Measurements from ENCODE around the gene COMT. TPM values are rescaled to one million over a fixed set of nuclear protein-coding genes. Genes with fewer than 3 reads are reported as not detected.

Gene COMT
- total and polyA plus RNA-seq, 9 of the 15 experiments (the other 6 are each of a cell fraction or from before 2014, with no cell fraction given), result 12.5 to 351 (median 155) TPM

DNA sequence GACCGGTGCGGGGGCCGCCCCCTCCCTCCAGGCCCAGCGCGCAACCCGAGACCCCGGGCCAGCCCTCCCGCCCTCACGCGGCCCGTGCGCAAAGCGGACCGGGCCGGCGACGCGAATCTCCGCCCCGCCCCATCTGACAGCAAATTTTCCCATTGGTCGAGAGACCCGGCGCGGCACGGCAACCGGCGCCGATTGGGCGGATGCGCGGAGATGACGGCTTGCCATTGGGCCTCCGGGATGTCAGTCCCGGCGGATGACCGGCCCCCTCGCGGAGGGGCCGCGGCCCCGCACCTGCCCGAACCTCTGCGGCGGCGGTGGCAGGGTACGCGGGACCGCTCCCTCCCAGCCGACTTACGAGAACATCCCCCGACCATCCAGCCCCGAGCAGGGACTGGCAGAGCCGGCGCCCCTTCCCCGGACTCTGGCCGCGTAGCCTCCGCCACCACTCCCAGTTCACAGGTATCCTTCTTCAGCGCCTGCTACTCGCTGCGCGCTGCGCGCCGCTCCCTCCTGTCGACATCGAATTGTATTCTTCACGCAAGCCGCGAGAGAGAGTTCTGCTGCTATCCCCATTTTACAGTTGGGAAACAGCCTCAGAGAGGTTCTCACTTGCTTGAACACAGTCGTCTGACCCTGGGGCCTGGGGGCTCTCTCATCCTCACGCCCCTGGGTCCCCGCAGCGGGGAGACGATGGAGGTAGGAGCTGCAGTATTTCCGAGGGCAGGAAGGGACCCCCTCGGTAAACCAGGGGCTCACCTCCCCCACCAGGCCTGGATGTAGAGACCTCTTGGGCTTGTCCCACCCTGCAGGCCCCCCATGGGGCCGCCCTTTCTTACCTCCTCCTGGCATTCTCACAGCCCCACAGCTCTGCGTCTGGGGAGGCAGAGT is 75.4 kb downstream of the COMT start, which contains the start of gene ARVCF (continued):
- TF ChIP-seq THRA (IDR thresholded peaks at IDR 0.05) (no peak), HBP1 (CRISPR knock-in tag; IDR thresholded peaks at IDR 0.05) (0 out of 2 replicates have a peak, but pooled peaks have one; percentile 74), HDAC2 (IDR thresholded peaks at IDR 0.05) (no peak), PBX2 (CRISPR knock-in tag; IDR thresholded peaks at IDR 0.05; ENCODE audit: low read depth) (no peak), PBX2 (tag; conservative IDR thresholded peaks at IDR 0.05; ENCODE audit: low read depth) (peak; percentile 99), MTA2 (IDR thresholded peaks at IDR 0.05; ENCODE audit: low read depth) (no peak), POLR2AphosphoS2 (IDR thresholded peaks at IDR 0.05; ENCODE audit: low read length) (no peak), ZNF347 (CRISPR knock-in tag; IDR thresholded peaks at IDR 0.05; ENCODE audit: low read depth) (peak; percentile 80; the same call in 1 of the 2 replicates), KDM5B (IDR thresholded peaks at IDR 0.05; ENCODE audit: insufficient replicate concordance, low read depth, low read length) (peak; percentile 63), PRMT5 (CRISPR knock-in tag; IDR thresholded peaks at IDR 0.05) (no peak), ZNF282 (CRISPR knock-in tag; IDR thresholded peaks at IDR 0.05) (no peak), NR4A1 (CRISPR knock-in tag; IDR thresholded peaks at IDR 0.05) (peak; percentile 93), NR4A1 (tag; IDR thresholded peaks at IDR 0.05) (peak; percentile 64; the same call in 1 of the 2 replicates), MED1 (CRISPR knock-in tag; IDR thresholded peaks at IDR 0.05; ENCODE audit: borderline replicate concordance) (no peak), RBM14 (IDR thresholded peaks at IDR 0.05; ENCODE audit: borderline replicate concordance, insufficient read depth, low read depth, low read length) (0 out of 2 replicates have a peak, but pooled peaks have one; percentile 87), U2AF1 (optimal IDR thresholded peaks at IDR 0.05; ENCODE audit: low read depth, low read length) (no peak)
- TF ChIP-seq, protein P1, sequence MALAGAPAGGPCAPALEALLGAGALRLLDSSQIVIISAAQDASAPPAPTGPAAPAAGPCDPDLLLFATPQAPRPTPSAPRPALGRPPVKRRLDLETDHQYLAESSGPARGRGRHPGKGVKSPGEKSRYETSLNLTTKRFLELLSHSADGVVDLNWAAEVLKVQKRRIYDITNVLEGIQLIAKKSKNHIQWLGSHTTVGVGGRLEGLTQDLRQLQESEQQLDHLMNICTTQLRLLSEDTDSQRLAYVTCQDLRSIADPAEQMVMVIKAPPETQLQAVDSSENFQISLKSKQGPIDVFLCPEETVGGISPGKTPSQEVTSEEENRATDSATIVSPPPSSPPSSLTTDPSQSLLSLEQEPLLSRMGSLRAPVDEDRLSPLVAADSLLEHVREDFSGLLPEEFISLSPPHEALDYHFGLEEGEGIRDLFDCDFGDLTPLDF (CRISPR knock-in tag; IDR thresholded peaks at IDR 0.05), result no peak; the same call in 1 of the 2 replicates
